Rectal smooth muscle tissue (tissue), 1 donor: ENCODE results near the gene POLR2I.

Experiments
- H3K27ac ChIP-seq: one replicate; pipeline ENCODE4 v1.7.0; 2013; ENCODE audit warnings: low read depth, low read length, inconsistent platforms
- H3K27me3 ChIP-seq: one replicate; pipeline ENCODE4 v1.7.0; 2013; ENCODE audit warnings: low read length; ENCODE audit not compliant: control insufficient read depth, insufficient read depth
- H3K36me3 ChIP-seq: one replicate; pipeline ENCODE4 v1.7.0; 2013; ENCODE audit warnings: low read length; ENCODE audit not compliant: control insufficient read depth, insufficient read depth
- H3K4me1 ChIP-seq: one replicate; pipeline ENCODE4 v1.7.0; 2013; ENCODE audit warnings: low read length; ENCODE audit not compliant: control insufficient read depth, insufficient read depth
- H3K4me3 ChIP-seq: one replicate; pipeline ENCODE4 v1.7.0; 2013; ENCODE audit warnings: low read length
- H3K9ac ChIP-seq: one replicate; pipeline ENCODE4 v1.7.0; 2013; ENCODE audit warnings: low read length

Gene POLR2I

DNA sequence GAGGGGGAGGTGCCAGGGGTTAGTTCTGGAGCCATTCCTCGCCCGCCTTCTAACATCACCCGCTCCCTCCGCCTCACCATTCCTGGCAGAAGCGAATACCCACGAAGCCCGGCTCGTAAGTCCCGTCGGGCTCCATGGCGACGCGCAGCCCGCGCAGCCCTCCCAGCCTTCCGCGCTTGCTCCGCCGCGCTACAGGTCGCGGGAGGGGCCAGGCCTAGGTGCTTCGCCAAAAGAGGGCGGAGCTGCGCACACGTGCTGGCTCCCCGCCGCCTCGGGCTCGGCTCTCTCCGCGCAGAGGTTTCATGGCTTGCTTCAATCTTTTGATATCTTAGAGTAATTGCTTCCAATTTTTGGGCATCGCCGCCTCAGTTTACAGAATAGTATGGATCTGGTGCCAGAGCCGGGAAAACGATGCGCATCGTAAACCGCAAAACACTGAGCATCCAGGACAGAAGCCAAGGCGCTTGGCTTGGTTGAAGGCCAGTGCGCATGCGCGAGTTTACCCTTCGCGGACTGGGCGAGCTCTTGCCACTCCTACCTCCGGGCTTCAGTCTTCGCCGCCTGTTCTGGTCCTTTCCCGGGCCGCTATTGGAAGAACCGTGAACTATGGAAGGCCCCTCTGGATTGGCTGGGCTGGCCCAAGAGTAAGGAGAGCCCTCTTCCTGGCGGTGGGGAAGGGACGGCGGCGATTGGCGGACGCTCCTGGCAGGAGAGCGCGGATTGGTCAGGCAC is at the start of gene POLR2I:
Gene POLR2I (minus strand): TSS at position 155 of the 732 bp plus-strand sequence. CDS start 19 bp downstream, at position 136.
- H3K4me1 ChIP-seq: peaks cover 10% of the 10 kb centered on the region
- H3K36me3 ChIP-seq: peaks cover 5% of the 10 kb centered on the region
- H3K9ac ChIP-seq: peak within 1 kb of the TSS; percentile 66
- H3K4me3 ChIP-seq: peak within 1 kb of the TSS; percentile 96
- peak within 1 kb of the TSS; percentile 88 for H3K27ac ChIP-seq
- H3K27me3 ChIP-seq: no peaks in the 10 kb centered on the region

DNA sequence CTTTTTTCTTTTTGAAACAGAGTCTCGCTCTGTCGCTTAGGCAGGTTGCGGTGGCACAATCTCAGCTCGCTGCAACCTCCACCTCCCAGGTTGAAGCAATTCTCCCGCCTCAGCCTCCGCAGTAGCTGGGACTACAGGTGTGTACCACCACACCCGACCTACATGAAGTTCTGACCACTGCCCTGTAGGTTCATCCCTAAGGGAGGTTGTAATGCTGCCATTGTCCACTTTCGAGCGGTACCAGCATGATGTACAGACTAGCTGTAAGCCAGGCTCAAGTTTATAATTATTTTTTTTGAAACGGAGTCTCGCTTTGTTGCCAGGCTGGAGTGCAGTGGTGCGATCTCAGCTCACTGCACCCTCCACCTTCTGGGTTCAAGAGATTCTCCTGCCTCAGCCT is 49.1 kb upstream of the POLR2I start:
- Histone ChIP-seq H3K4me1 (no peaks in the 10 kb centered on the region), H3K9ac (no peak overlapping the region), H3K27ac (no peak overlapping the region), H3K4me3 (no peak overlapping the region), H3K36me3 (peaks cover 3% of the 10 kb centered on the region), H3K27me3 (no peaks in the 10 kb centered on the region)

DNA sequence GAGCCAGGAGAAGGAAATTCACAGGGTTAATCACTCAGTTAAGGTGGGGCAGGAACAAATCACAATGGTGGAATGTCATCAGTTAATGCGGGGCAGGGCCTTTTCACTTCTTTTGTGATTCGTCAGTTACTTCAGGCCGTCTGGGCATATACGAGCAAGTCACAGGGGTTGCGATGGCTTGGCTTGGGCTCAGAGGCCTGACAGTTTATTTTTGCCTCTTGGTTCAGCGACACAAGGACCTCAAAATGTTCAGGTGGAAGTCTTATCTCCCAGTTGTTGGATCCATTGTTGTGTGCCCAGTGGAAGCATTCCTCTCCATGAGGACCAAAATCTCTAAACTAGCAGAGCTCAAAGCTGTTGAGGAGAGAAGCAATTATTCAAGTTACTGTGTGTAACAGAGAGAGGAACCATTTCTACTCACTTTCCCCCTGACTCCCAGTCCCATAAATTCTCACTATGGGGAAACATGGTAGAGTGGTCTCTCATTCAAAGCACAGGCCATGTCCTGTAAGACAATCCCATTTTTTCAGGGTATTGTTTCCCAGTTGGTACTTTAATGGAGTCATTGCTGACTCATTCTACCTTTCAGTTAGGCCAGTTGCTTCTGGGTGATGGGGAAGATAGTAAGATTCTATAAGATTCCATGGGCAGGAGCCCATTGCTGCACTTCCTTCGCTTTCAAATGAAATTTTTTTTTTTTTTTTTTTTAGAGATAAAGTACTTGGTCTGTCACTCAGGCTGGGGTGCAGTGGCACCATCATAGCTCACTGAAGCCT is 46.3 kb upstream of the POLR2I start:
- H3K4me3 ChIP-seq: no peak overlapping the region
- H3K27me3 ChIP-seq: no peaks in the 10 kb centered on the region
- H3K4me1 ChIP-seq: no peaks in the 10 kb centered on the region
- no peak overlapping the region for H3K9ac ChIP-seq
- H3K36me3 ChIP-seq: no peaks in the 10 kb centered on the region
- H3K27ac ChIP-seq: no peak overlapping the region

DNA sequence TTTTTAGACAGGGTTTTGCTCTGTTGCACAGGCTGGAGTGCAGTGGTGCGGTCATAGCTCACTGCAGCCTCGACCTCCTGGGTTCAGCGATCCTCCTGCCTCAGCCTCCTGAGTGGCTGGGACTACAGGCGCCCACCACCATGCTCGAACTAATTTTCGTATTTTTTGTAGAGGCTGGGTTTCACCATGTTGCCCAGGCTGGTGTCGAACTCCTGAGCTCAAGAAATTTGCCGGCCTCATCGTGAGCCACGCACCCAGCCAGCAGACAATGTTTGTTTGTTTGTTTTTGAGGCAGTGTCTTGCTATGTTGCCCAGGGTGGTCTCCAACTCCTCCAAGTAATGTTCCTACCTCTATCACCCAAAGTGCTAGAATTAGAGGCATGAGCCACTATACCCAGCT is 38.5 kb upstream of the POLR2I start:
- H3K9ac ChIP-seq: no peak overlapping the region
- peaks cover 12% of the 10 kb centered on the region for H3K36me3 ChIP-seq
- peaks cover 7% of the 10 kb centered on the region for H3K4me1 ChIP-seq
- H3K4me3 ChIP-seq: no peak overlapping the region
- peak overlapping the region; percentile 97 for H3K27ac ChIP-seq
- no peaks in the 10 kb centered on the region for H3K27me3 ChIP-seq

DNA sequence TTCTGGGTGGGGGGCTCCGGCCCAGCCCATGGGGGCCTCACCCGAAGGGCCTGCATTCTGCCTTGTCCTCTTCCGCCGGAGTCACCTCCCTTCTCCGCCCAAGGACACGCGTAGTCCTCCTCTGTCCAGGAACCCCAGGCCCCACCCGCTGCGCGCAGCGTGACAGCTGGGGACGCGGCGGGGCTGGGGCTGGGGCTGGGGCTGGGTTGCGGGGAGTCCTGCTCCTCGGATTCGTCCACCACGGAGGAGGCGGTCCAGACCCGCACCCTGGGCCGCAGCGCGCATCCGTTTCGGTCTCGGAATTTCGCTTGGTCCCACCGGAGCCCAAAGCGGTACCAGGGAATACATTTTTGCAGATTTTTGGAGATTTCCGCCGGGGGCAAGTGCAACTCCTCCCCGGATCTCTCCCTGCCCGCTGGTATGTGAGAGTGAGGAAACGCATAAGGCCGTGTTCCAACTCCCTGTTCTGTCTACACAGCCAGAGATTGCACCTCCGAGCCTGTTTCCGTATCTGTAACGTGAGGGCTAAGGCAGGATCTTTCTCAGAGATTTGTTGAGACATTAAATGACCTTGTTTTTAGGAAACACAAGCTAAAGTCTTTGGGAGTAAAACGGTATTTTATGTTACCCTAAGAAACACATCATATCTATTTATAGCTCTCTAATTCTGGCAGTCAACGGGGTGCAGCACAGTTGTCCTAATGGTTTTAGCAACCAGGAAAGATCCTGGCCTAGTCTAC is 37.8 kb upstream of the POLR2I start, which contains the start of gene COX7A1:
Gene COX7A1 (minus strand): TSS at position 96 of the 740 bp plus-strand sequence. CDS start 40 bp downstream, at position 56.
- H3K27ac ChIP-seq: peak within 1 kb of the TSS; percentile 97
- peaks cover 14% of the 10 kb centered on the region for H3K36me3 ChIP-seq
- peak within 1 kb of the TSS; percentile 86 for H3K9ac ChIP-seq
- H3K4me1 ChIP-seq: peaks cover 7% of the 10 kb centered on the region
- H3K4me3 ChIP-seq: peak within 1 kb of the TSS; percentile 65
- H3K27me3 ChIP-seq: no peaks in the 10 kb centered on the region

DNA sequence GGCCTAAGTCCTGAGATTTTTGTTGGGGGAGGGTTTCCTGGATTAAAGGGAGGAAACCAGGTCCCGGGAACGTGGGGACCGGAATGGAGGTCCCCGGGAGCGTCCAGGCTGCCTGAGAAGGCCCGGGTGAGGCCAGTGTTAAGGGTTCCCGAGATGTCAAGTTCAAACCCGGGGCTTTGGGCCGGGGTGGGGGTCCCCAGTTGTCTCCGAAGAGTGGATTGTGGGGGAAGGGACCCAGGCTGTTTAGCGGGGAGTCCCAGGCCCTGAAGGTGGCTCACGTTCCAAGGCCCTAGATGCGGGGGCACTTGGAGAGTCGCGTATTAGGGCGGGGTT is 37.3 kb upstream of the POLR2I start:
- Histone ChIP-seq H3K9ac (peak overlapping the region; percentile 86), H3K4me3 (peak overlapping the region; percentile 65), H3K27me3 (no peaks in the 10 kb centered on the region), H3K27ac (peak overlapping the region; percentile 97), H3K4me1 (peaks cover 7% of the 10 kb centered on the region), H3K36me3 (peaks cover 16% of the 10 kb centered on the region)

DNA sequence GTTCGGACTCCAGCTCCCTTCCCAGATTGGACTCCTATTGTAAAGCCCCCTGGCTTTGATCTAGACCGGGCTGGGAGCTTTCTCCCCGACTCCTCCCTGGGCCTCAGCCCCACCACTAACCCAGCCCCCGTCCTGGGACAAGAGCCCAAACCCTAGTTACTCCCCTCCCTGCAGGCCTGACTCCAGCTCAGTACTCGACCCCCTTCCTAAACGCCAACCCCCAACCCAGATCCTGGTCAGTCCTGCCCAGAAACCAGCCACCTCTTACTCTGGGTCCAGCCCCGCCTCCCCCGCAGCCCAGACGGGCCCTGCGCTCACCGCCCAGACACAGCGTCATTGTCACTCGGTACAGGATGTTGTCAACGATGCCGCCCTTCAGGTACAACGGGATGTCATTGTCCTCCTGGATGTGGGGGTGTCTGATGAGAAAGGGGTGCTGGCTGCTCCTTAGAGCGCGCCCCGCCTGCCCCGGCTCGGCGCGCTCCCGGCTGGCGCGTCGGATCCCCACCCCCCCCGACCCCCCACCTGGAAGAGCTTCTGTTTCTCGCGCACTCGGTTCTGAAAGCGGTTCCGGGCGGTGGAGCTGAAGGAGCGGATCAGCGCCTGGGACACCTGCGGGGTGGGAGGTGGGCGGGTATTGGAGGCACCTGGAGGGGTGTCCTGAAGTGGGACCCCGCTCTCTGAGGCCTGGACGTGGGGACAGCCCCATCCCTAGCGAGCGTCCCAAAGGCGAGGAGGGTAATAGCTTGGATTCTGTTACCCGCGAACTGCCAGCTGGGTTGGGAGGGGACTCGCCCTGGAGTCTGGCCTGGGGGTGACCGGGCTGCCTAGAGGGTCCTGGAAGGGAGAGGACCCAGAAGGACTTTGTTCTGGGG is 36.7 kb upstream of the POLR2I start:
- Histone ChIP-seq H3K36me3 (peaks cover 22% of the 10 kb centered on the region), H3K27me3 (no peaks in the 10 kb centered on the region), H3K4me1 (peaks cover 7% of the 10 kb centered on the region), H3K9ac (peak overlapping the region; percentile 86), H3K4me3 (peak overlapping the region; percentile 65), H3K27ac (peak overlapping the region; percentile 97)

DNA sequence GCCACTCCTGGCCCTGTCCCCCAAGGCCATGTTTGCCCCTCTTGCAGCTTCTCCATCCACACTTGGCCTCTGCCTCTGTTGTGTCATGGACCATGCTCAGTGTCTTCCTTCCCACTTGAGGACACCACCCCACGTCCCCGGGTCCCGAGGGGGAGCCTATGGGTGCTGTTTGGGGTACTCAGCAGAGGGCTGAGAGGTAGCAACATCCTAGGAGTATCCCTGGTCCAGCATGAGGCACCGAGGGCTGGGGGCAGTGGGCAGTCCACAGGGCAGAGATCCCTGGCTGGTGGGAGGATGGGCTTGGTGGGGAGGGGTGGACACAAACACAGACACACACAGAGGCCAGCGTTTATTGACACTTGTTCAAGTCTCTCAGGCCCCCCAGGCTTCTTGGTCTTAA is 35.9 kb upstream of the POLR2I start:
- H3K4me1 ChIP-seq: peaks cover 7% of the 10 kb centered on the region
- H3K9ac ChIP-seq: no peak overlapping the region
- H3K27me3 ChIP-seq: no peaks in the 10 kb centered on the region
- H3K27ac ChIP-seq: peak overlapping the region; percentile 97
- H3K36me3 ChIP-seq: peaks cover 30% of the 10 kb centered on the region
- no peak overlapping the region for H3K4me3 ChIP-seq

DNA sequence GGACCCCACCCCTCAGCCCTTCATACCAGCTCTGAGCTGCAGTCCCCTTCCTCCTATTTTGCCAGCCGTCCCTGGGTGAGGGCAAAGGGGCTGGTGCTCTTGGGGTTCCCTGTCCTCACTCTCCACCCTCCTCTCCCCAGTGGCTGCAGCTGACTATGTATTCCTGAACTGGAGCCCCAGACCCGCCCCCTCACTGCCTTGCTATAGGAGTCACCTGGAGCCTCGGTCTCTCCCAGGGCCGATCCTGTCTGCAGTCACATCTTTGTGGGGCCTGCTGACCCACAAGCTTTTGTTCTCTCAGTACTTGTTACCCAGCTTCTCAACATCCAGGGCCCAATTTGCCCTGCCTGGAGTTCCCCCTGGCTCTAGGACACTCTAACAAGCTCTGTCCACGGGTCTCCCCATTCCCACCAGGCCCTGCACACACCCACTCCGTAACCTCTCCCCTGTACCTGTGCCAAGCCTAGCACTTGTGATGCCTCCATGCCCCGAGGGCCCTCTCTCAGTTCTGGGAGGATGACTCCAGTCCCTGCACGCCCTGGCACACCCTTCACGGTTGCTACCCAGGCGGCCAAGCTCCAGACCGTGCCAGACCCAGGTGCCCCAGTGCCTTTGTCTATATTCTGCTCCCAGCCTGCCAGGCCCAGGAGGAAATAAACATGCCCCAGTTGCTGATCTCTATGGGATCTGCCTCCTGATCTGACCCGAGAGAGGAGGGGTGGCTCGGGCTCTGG is 35.2 kb upstream of the POLR2I start:
- no peaks in the 10 kb centered on the region for H3K27me3 ChIP-seq
- H3K9ac ChIP-seq: no peak overlapping the region
- peaks cover 33% of the 10 kb centered on the region for H3K36me3 ChIP-seq
- no peak overlapping the region for H3K27ac ChIP-seq
- H3K4me1 ChIP-seq: peaks cover 7% of the 10 kb centered on the region
- H3K4me3 ChIP-seq: no peak overlapping the region

DNA sequence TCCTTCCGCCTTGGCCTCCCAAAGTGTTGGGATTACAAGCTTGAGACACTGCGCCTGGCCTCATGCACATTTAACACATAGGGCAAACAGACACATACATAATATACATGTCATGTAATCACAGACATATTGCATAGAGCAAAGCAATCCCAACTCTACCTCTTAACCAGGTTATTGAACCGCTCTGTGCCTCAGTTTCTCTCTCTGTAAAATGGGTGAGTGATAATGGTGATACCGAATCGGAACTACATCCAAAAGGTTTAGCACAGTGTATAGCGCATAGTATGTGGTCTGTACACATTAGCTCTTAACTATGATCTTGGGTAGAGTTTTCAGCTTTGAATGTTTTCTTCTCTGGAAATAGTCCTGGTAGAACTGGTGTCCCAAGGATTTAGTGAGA is 29.9 kb upstream of the POLR2I start:
- Histone ChIP-seq H3K4me1 (peaks cover 4% of the 10 kb centered on the region), H3K4me3 (no peak overlapping the region), H3K9ac (no peak overlapping the region), H3K27me3 (no peaks in the 10 kb centered on the region), H3K36me3 (peaks cover 43% of the 10 kb centered on the region), H3K27ac (no peak overlapping the region)

DNA sequence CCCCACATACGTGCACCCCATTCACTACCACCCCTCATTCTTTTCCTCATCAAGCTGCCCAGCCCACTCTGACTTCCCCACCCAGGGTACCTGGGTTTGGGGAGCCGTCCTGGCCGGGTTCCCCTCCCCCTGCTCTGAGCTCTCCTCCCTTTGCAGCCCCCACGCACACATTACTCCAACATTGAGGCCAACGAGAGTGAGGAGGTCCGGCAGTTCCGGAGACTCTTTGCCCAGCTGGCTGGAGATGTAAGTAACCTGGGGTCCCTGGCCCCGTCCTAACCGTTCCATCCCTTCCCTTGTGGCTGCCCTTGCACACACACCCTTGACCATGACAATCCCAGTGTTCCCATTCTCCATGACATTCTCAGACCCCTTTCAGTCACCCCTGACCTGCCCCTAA is 27.8 kb upstream of the POLR2I start:
- H3K27ac ChIP-seq: no peak overlapping the region
- H3K4me3 ChIP-seq: no peak overlapping the region
- peaks cover 36% of the 10 kb centered on the region for H3K36me3 ChIP-seq

More for the DNA sequence above, 27.8 kb upstream of the POLR2I start:
- Histone ChIP-seq H3K27me3 (no peaks in the 10 kb centered on the region), H3K9ac (no peak overlapping the region), H3K4me1 (peaks cover 4% of the 10 kb centered on the region)
